Activated CD8-positive, alpha-beta T cell treated with anti-CD3 and anti-CD28 coated beads, Interleukin-2, amount 10 ng/mL, durations not matched to agents 7 days and 5 days (primary cell): ENCODE results near the gene MXRA7. TPM values are rescaled to one million over a fixed set of nuclear protein-coding genes. Genes with fewer than 3 reads are reported as not detected.
"Not testable (repeated sequence)": the region's sequence is repeated elsewhere in the genome, so short reads cannot be mapped to it uniquely, and the experiment has no call there.

Source experiments
- ATAC-seq: fragments of 150-1000 bp; cut with Tn5 transposase; one replicate; pipeline ENCODE4 v1.10.0; 2021; ENCODE audit warnings: moderate library complexity
- CTCF ChIA-PET: fragments of 350-600 bp; sonication (Branson Sonifier 250); formaldehyde crosslinking; loops from one replicate; lab custom pipeline; 2021; ENCODE audit warnings: antibody characterized with exemption; lab: Charles Lee
- POLR2A ChIA-PET: fragments of 350-600 bp; sonication (Branson Sonifier 250); formaldehyde crosslinking; loops from one replicate; lab custom pipeline; 2021; ENCODE audit warnings: antibody characterized with exemption; lab: Charles Lee
- DNase-seq: peaks from one replicate; pipeline ENCODE4 v3.0.0-alpha.2; 2020
- H3K27ac Mint-ChIP-seq: one replicate; pipeline ENCODE4 v1.8.0; 2021; ENCODE audit warnings: mild to moderate bottlenecking, mixed read lengths
- H3K27me3 Mint-ChIP-seq: one replicate; pipeline ENCODE4 v1.8.0; 2021; ENCODE audit warnings: low read depth, mixed read lengths
- H3K36me3 Mint-ChIP-seq: one replicate; pipeline ENCODE4 v1.8.0; 2021; ENCODE audit warnings: low read depth, mixed read lengths
- H3K4me1 Mint-ChIP-seq: one replicate; pipeline ENCODE4 v1.8.0; 2021; ENCODE audit warnings: low read depth, mixed read lengths
- H3K4me3 Mint-ChIP-seq: one replicate; pipeline ENCODE4 v1.8.0; 2021; ENCODE audit warnings: mild to moderate bottlenecking, mixed read lengths
- H3K9me3 Mint-ChIP-seq: one replicate; pipeline ENCODE4 v1.8.0; 2022; ENCODE audit warnings: mixed read lengths; ENCODE audit not compliant: insufficient read depth
- total RNA-seq, 2 experiments: library from RNA; stranded (reverse); gene quantifications; one replicate each; pipeline ENCODE4 v1.2.3, GENCODE V29; 2021

The MXRA7 gene
- total RNA-seq, 2 experiments from 2014 or later: 12.4 to 13.3 TPM

- H3K4me1 Mint-ChIP-seq: peaks cover 11% of the 10 kb centered on the region
- no peaks in the 10 kb centered on the region for H3K9me3 Mint-ChIP-seq
- ChIA-PET CTCF (no interaction called here), POLR2A (no interaction called here)
- peaks cover 39% of the 10 kb centered on the region for H3K36me3 Mint-ChIP-seq
- no peaks in the 10 kb centered on the region for H3K27me3 Mint-ChIP-seq
- H3K4me3 Mint-ChIP-seq: no peak overlapping the region
- H3K27ac Mint-ChIP-seq: no peak overlapping the region
- DNase-seq (no peak), ATAC-seq (no peak)
These were observed 34.0 kb upstream of the MXRA7 start for GRCh38 chr17:76744747-76745146.

DNA sequence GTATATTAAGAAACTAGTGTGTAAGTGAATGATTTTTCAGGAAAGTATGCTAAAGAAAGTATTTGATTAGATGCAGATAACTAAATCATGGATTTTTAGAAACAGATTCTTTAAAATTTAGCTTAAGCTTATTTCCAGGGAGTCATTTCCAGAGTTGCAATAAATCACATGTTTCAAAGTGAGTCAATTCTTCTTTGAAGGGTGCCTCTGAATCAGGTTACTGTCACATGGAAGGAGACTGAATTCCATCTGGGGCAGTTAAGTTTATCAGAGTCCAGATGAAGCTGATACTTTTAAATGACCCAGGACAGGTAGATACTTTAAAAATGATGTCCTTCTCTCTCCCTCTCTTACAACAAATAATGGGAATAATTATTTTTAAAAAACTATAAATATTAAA, 32.2 kb upstream of the MXRA7 start:
- ATAC-seq (no peak), DNase-seq (no peak)
- ChIA-PET POLR2A (interaction anchor here (0.6 kb wide), 1 partner anchor 10 kb away, joined by 5 read pairs; no protein-coding TSS in a partner anchor), CTCF (interaction anchor here (0.6 to 0.7 kb wide), 2 partner anchors 28 to 318 kb away, joined by 3 read pairs; no protein-coding TSS in a partner anchor)
- Mint-ChIP-seq H3K4me3 (no peak overlapping the region), H3K36me3 (peaks cover 32% of the 10 kb centered on the region), H3K9me3 (no peaks in the 10 kb centered on the region), H3K27me3 (no peaks in the 10 kb centered on the region), H3K4me1 (peaks cover 26% of the 10 kb centered on the region), H3K27ac (no peak overlapping the region)

DNA sequence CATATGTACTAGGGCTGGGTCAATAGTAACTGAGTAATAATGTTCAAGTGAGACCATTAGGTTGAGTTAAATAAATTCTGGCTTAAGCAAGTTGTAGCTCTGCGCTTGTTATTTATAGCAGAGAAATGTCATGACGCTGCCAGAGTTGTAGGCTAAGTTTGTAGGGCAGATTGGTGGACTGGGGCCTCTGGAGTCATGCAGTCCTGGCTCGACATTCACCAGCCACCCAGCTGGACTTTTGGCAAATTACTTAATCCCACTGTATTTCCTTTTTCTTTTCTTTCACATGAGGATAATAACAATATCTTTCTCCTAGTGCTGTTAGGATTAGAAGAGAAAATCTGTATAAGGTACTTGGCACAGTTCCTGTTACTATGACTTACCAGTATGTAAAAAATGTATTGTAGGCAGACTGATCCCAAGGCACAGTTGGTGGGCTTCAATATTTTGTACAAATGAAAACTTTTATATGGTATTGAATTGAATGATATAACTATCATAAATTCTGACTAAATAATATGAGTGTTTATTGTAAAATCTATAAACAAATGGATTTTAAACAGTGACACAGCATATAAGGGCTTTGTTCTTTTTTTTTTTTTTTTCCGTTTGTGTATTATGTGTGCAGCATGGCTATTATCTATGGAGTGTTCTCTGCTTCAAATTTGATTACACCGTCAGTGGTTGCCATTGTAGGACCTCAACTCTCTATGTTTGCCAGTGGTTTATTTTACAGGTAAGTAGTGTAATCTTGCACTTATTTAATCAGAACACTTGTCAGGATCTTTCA, 29.8 kb upstream of the MXRA7 start:
- POLR2A ChIA-PET: no interaction called here
- Mint-ChIP-seq H3K27ac (no peak overlapping the region), H3K4me1 (peaks cover 21% of the 10 kb centered on the region), H3K4me3 (no peak overlapping the region), H3K27me3 (no peaks in the 10 kb centered on the region), H3K36me3 (peaks cover 31% of the 10 kb centered on the region), H3K9me3 (no peaks in the 10 kb centered on the region)
- DNase-seq (no peak), ATAC-seq (no peak)
- CTCF ChIA-PET: interaction anchor here (10.5 kb wide), 1 partner anchor 25 kb away, joined by 76 read pairs; no protein-coding TSS in a partner anchor

DNA sequence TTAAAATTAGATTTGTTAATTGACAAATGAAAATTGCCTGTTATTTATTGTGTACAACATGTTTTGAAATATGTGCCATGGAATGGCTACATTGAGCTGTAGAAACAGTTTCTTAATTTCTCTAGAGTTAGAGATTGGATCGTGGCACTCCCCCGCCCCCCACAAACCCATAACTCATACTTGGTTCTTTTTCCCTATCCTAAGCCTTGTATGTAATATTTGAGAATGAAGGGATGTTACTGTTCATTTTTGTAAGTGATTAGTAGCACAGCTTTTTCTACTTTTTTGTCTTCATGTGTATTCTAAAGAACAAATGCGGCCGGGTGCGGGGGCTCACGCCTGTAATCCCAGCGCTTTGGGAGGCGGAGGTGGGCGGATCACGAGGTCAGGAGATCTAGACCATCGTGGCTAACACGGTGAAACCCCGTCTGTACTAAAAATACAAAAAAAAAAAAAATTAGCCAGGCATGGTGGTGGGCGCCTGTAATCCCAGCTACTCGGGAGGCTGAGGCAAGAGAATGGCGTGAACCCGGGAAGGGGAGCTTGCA, 28.9 kb upstream of the MXRA7 start:
- not testable (repeated sequence) for H3K4me3 Mint-ChIP-seq, H3K27me3 Mint-ChIP-seq, H3K9me3 Mint-ChIP-seq, H3K27ac Mint-ChIP-seq, ATAC-seq, DNase-seq
- Mint-ChIP-seq H3K36me3 (peaks cover 33% of the 10 kb centered on the region), H3K4me1 (peaks cover 21% of the 10 kb centered on the region)
- ChIA-PET CTCF (interaction anchor here (1.1 to 10.5 kb wide), 6 partner anchors 10 to 42 kb away, joined by 3 to 76 read pairs (median 4); partner anchors contain the start of genes JMJD6 and METTL23), POLR2A (interaction anchor here (4.0 to 7.9 kb wide), 2 partner anchors 13 to 14 kb away, joined by 37 to 160 read pairs; partner anchors contain the start of genes JMJD6 and METTL23)

DNA sequence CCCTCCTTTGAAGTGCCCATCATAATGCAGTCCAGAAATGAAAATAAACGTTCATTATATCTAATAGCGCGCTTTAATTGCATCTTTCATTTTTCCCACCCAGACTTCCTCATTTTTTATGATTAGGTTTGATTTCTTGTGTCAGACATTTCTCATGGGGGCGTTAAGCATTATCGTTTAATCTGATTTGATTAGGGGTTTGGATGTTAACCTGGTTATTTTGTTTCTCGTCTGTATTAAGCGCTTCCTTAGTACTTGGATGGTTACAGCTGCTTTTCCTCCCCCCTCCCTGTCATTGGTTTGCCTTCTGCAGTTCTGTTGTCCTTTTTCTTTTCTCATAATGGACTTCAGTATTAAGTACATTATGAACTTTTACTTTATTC, 27.7 kb upstream of the MXRA7 start:
- CTCF ChIA-PET: interaction anchor here (0.7 to 10.5 kb wide), 8 partner anchors 8 to 114 kb away, joined by 3 to 76 read pairs (median 4); partner anchors contain the start of genes JMJD6 and METTL23
- Mint-ChIP-seq H3K4me3 (peak overlapping the region; percentile 94), H3K27ac (peak overlapping the region; percentile 95), H3K4me1 (peaks cover 31% of the 10 kb centered on the region), H3K27me3 (no peaks in the 10 kb centered on the region), H3K36me3 (peaks cover 39% of the 10 kb centered on the region), H3K9me3 (no peaks in the 10 kb centered on the region)
- ATAC-seq (no peak), DNase-seq (no peak)
- POLR2A ChIA-PET: interaction anchor here (2.1 to 7.9 kb wide), 4 partner anchors 9 to 34 kb away, joined by 13 to 160 read pairs (median 32); partner anchors contain the start of genes JMJD6 and METTL23

GRCh38 chr17:76737676-76738467, 27.1 kb upstream of the MXRA7 start, which contains the start of gene MFSD11:
Gene MFSD11 (plus strand): TSS chr17:76738119. CDS start chr17:76738353, 234 bp downstream.
- H3K27ac Mint-ChIP-seq: peak within 1 kb of the TSS; percentile 95

GRCh38 chr17:76737082-76737675, 26.4 kb upstream of the MXRA7 start, which contains the start of gene SRSF2:
Gene SRSF2 (minus strand): TSS chr17:76737331. CDS start chr17:76737160, 171 bp downstream.
- Mint-ChIP-seq H3K9me3 (no peaks in the 10 kb centered on the region), H3K27ac (peak within 1 kb of the TSS; percentile 95), H3K4me1 (peaks cover 44% of the 10 kb centered on the region), H3K27me3 (no peaks in the 10 kb centered on the region), H3K36me3 (peaks cover 47% of the 10 kb centered on the region), H3K4me3 (peak within 1 kb of the TSS; percentile 99)
- peak; percentile 72 for ATAC-seq
- ChIA-PET POLR2A (interaction anchor here (0.7 to 7.9 kb wide), 15 partner anchors 10 to 259 kb away, joined by 3 to 160 read pairs (median 5); partner anchors contain the start of genes JMJD6 and METTL23), CTCF (interaction anchor here (1.2 to 10.5 kb wide), 3 partner anchors 10 to 350 kb away, joined by 3 to 76 read pairs (median 19); partner anchors contain the start of genes JMJD6 and METTL23)
- peak; percentile 99 for DNase-seq

More at GRCh38 chr17:76737676-76738467, 27.1 kb upstream of the MXRA7 start, which contains the start of gene MFSD11:
- H3K4me1 Mint-ChIP-seq: peaks cover 37% of the 10 kb centered on the region
- H3K36me3 Mint-ChIP-seq: peaks cover 45% of the 10 kb centered on the region
- H3K4me3 Mint-ChIP-seq: peak within 1 kb of the TSS; percentile 94
- no peaks in the 10 kb centered on the region for H3K9me3 Mint-ChIP-seq
- no peaks in the 10 kb centered on the region for H3K27me3 Mint-ChIP-seq
- ChIA-PET POLR2A (interaction anchor here (0.7 to 7.9 kb wide), 12 partner anchors 9 to 180 kb away, joined by 3 to 160 read pairs (median 6); partner anchors contain the start of genes JMJD6 and METTL23), CTCF (interaction anchor here (1.0 to 10.5 kb wide), 8 partner anchors 9 to 349 kb away, joined by 3 to 76 read pairs (median 4); partner anchors contain the start of genes JMJD6 and METTL23)
- peak; percentile 56 for ATAC-seq
- DNase-seq: peak; percentile 92

- POLR2A ChIA-PET: interaction anchor here (0.6 to 7.9 kb wide), 12 partner anchors 11 to 452 kb away, joined by 3 to 160 read pairs (median 6); partner anchors contain the start of genes JMJD6 and METTL23
- Mint-ChIP-seq H3K4me1 (peaks cover 46% of the 10 kb centered on the region), H3K27ac (peak overlapping the region; percentile 95), H3K36me3 (peaks cover 48% of the 10 kb centered on the region), H3K4me3 (peak overlapping the region; percentile 99), H3K9me3 (no peaks in the 10 kb centered on the region), H3K27me3 (no peaks in the 10 kb centered on the region)
- DNase-seq: peak; percentile 69
- CTCF ChIA-PET: interaction anchor here (1.2 to 10.5 kb wide), 3 partner anchors 9 to 351 kb away, joined by 3 to 76 read pairs (median 19); partner anchors contain the start of genes JMJD6 and METTL23
- peak; percentile 17 for ATAC-seq
These were observed 25.8 kb upstream of the MXRA7 start for GRCh38 chr17:76736349-76737081.

GRCh38 chr17:76735586-76736348, 25.0 kb upstream of the MXRA7 start:
- peak overlapping the region; percentile 87 for H3K27ac Mint-ChIP-seq
- ATAC-seq (no peak), DNase-seq (no peak)
- no peaks in the 10 kb centered on the region for H3K27me3 Mint-ChIP-seq
- peaks cover 49% of the 10 kb centered on the region for H3K4me1 Mint-ChIP-seq
- ChIA-PET POLR2A (interaction anchor here (0.6 to 7.9 kb wide), 9 partner anchors 8 to 452 kb away, joined by 3 to 160 read pairs (median 4); partner anchors contain the start of genes JMJD6 and METTL23), CTCF (interaction anchor here (1.0 to 10.5 kb wide), 2 partner anchors 9 to 21 kb away, joined by 8 to 76 read pairs; partner anchors contain the start of gene METTL23)
- peak overlapping the region; percentile 99 for H3K4me3 Mint-ChIP-seq
- H3K9me3 Mint-ChIP-seq: no peaks in the 10 kb centered on the region
- H3K36me3 Mint-ChIP-seq: peaks cover 51% of the 10 kb centered on the region
